B cell (primary cell): ENCODE data around the gene WNT9A. TPM values are rescaled to one million over a fixed set of nuclear protein-coding genes. Genes with fewer than 3 reads are reported as not detected.

Experiments used
- ATAC-seq: fragments of 200-7000 bp; cut with Tn5 transposase; one replicate; pipeline ENCODE4 v1.10.0; 2021; ENCODE audit warnings: low read depth, mild to moderate bottlenecking, moderate number of reproducible peaks, moderate library complexity
- CTCF ChIA-PET: fragments of 350-600 bp; sonication (Branson Sonifier 250); formaldehyde crosslinking; loops from one replicate; lab custom pipeline; 2021; ENCODE audit warnings: antibody characterized with exemption, inconsistent platforms; lab: Charles Lee
- POLR2A ChIA-PET: fragments of 350-600 bp; sonication (Branson Sonifier 250); formaldehyde crosslinking; loops from one replicate; lab custom pipeline; 2021; ENCODE audit warnings: antibody characterized with exemption; lab: Charles Lee
- DNase-seq: peaks from one replicate; pipeline ENCODE4 v3.0.0; 2013
- H2AFZ ChIP-seq: 2 replicates; pipeline ENCODE4 v1.6.1; 2012; ENCODE audit warnings: mild to moderate bottlenecking, low read depth, low read length; ENCODE audit not compliant: insufficient read depth, poor library complexity, severe bottlenecking
- H3K27ac ChIP-seq, 2 donors: 1 replicate in 1 of 2; 2 replicates in 1 of 2; pipeline ENCODE4 v1.5.1; 2012 to 2013; ENCODE audit warnings: low read length in 2 of 2, mild to moderate bottlenecking in 2 of 2, moderate library complexity in 1 of 2
- H3K27me3 ChIP-seq, 4 experiments: fragments of 200-600 bp in 1 of 4; sonication (generic) in 1 of 4; replicated peaks in 1 of 4; 1 replicate in 2 of 4; 2 replicates in 2 of 4; pipeline versions ENCODE4 v1.6.1 to v1.7.0; 2013 to 2016; ENCODE audit warnings: low read length in 3 of 4, mild to moderate bottlenecking in 2 of 4, mixed read lengths in 1 of 4, moderate library complexity in 1 of 4; ENCODE audit not compliant: insufficient read depth in 4 of 4, control insufficient read depth in 3 of 4; ENCODE audit errors: control extremely low read depth in 1 of 4
- H3K36me3 ChIP-seq, 2 experiments: replicated peaks in 1 of 2; 1 replicate in 1 of 2; 2 replicates in 1 of 2; pipeline versions ENCODE4 v1.6.1 to v1.7.1; 2013; ENCODE audit warnings: low read length in 1 of 2; ENCODE audit not compliant: insufficient read depth in 2 of 2, control insufficient read depth in 1 of 2; ENCODE audit errors: control extremely low read depth in 1 of 2, extremely low read depth in 1 of 2
- H3K4me1 ChIP-seq, 2 donors: fragments of 200-600 bp in 1 of 2; sonication (generic) in 1 of 2; 1 replicate in 1 of 2; 2 replicates in 1 of 2; pipeline versions ENCODE4 v1.5.1 to v1.6.1; 2013 to 2017; ENCODE audit warnings: low read length in 2 of 2; ENCODE audit not compliant: control insufficient read depth in 2 of 2, insufficient read depth in 2 of 2
- H3K4me2 ChIP-seq: replicated peaks from 2 replicates; pipeline ENCODE3; 2012; ENCODE audit warnings: mild to moderate bottlenecking, low read depth, low read length; ENCODE audit not compliant: poor library complexity, severe bottlenecking
- H3K4me3 ChIP-seq, 5 experiments: fragments of 200-600 bp in 1 of 5; sonication (generic) in 1 of 5; 1 replicate in 3 of 5; 2 replicates in 2 of 5; pipeline versions ENCODE4 v1.5.1 to v1.7.0; 2011 to 2016; ENCODE audit warnings: low read length in 4 of 5, mild to moderate bottlenecking in 4 of 5, low read depth in 2 of 5, control low read depth in 1 of 5, moderate library complexity in 1 of 5; ENCODE audit not compliant: insufficient read depth in 1 of 5; ENCODE audit errors: control extremely low read depth in 1 of 5, extremely low read depth in 1 of 5
- H3K79me2 ChIP-seq: fragments of 200-600 bp; sonication (generic); one replicate; pipeline ENCODE4 v1.6.0; 2016; ENCODE audit warnings: low read length; ENCODE audit not compliant: control insufficient read depth, insufficient read depth
- H3K9ac ChIP-seq: fragments of 200-600 bp; sonication (generic); 2 replicates; pipeline ENCODE4 v1.6.1; 2017; ENCODE audit warnings: mild to moderate bottlenecking, low read length, moderate library complexity
- H3K9me3 ChIP-seq, 3 donors: one replicate each; pipeline versions ENCODE4 v1.6.1 to v1.7.1; 2013; ENCODE audit warnings: low read length in 2 of 3; ENCODE audit not compliant: control insufficient read depth in 2 of 3, insufficient read depth in 1 of 3; ENCODE audit errors: control extremely low read depth in 1 of 3
- H4K20me1 ChIP-seq: 2 replicates; pipeline ENCODE4 v1.6.0; 2012; ENCODE audit warnings: mild to moderate bottlenecking, low read length; ENCODE audit not compliant: insufficient read depth, control insufficient read depth, poor library complexity, severe bottlenecking
- H3K27ac Mint-ChIP-seq: one replicate; pipeline ENCODE4 v1.8.0; 2021; ENCODE audit warnings: mixed read lengths
- H3K27me3 Mint-ChIP-seq: one replicate; pipeline ENCODE4 v1.8.0; 2021; ENCODE audit warnings: mixed read lengths
- H3K4me1 Mint-ChIP-seq: one replicate; pipeline ENCODE4 v1.8.0; 2021; ENCODE audit warnings: mixed read lengths
- H3K4me3 Mint-ChIP-seq: one replicate; pipeline ENCODE4 v1.8.0; 2021; ENCODE audit warnings: mixed read lengths
- H3K9me3 Mint-ChIP-seq: one replicate; pipeline ENCODE4 v1.8.0; 2022; ENCODE audit warnings: mixed read lengths; ENCODE audit not compliant: insufficient read depth
- EZH2 ChIP-seq: IDR thresholded peaks from 2 replicates; pipeline ENCODE4 v1.6.1; 2012; ENCODE audit warnings: borderline replicate concordance, low read depth, mild to moderate bottlenecking, moderate library complexity, low read length; ENCODE audit not compliant: insufficient read depth, poor library complexity, severe bottlenecking
- WGBS: methylation state at CpG from one replicate; pipeline ENCODE4 v1.1.5; 2013; ENCODE audit warnings: missing lambda C conversion rate; ENCODE audit not compliant: insufficient coverage; 5-methylcytosine and 5-hydroxymethylcytosine counted together
- intact Hi-C: fragments of 100-400 bp; cut with micrococcal nuclease; formaldehyde crosslinking; loops from one replicate; pipeline ENCODE4 v1.10.0; 2022
- polyA plus RNA-seq: library from polyadenylated mRNA; depleted of rRNA; stranded (reverse); fragments of >200 nt; gene quantifications from 2 replicates; pipeline ENCODE4 v1.2.3, GENCODE V29; 2012
- total RNA-seq, 2 donors: library from RNA; stranded (reverse); fragments of 120-200 nt in 1 of 2; gene quantifications; 1 replicate in 1 of 2; 2 replicates in 1 of 2; pipeline versions ENCODE4 v1.2.3 to v1.2.4, GENCODE V29; 2013 to 2022
- TF ChIP-seq, protein P1 (sequence below): fragments of 200-600 bp; IDR thresholded peaks from one replicate; pipeline ENCODE4 v1.8.0; 2022; ENCODE audit warnings: antibody characterized with exemption, mild to moderate bottlenecking

The WNT9A gene
- total and polyA plus RNA-seq, 2 donors (not counting 1 experiment from before 2014, with no cell fraction given): 0.04 TPM; not detected in 1

DNA sequence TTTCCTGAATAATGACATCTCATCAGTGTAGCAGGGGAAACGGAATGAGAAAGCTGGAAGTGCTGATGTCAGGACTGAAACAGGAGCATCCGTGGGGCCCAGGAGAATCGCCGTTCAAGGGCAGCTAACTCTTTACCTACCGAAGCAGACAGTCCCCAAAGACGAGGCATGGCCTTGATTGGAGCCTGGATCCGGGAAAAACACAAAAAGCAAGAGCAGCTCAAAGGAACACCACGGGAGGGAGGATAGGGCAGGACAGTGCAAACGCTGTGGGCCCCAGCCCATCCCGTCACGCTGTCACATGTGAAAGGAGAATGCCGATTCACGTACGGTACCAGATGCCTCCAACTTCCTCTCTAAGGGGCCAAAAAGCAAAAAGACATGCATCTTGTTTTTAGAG lies 34.9 kb downstream of the WNT9A start:
- 71% methylated on average over 6 of the region's 14 CpGs for WGBS
- Histone ChIP-seq H3K4me3 (no peak overlapping the region), H3K9ac (no peak overlapping the region), H3K4me1 (no peaks in the 10 kb centered on the region), H3K27me3 (peaks cover 0 to 2% (median 0%) of the 10 kb centered on the region in 4 experiments), H3K36me3 (no peaks in the 10 kb centered on the region), H3K9me3 (peaks cover 0 to 5% (median 0%) of the 10 kb centered on the region in 3 donors), H3K79me2 (no peaks in the 10 kb centered on the region), H2AFZ (no peak overlapping the region), H4K20me1 (no peaks in the 10 kb centered on the region), H3K27ac (no peak overlapping the region), H3K4me2 (no peak overlapping the region)
- no peak for DNase-seq
- H3K4me1 Mint-ChIP-seq: no peaks in the 10 kb centered on the region
- no peaks in the 10 kb centered on the region for H3K9me3 Mint-ChIP-seq
- ATAC-seq: no peak
- CTCF ChIA-PET: interaction anchor here (0.6 kb wide), 1 partner anchor 150 kb away, joined by 4 read pairs; no protein-coding TSS in a partner anchor
- POLR2A ChIA-PET: no interaction called here
- intact Hi-C loops: no loop called here
- H3K27me3 Mint-ChIP-seq: peaks cover 15% of the 10 kb centered on the region
- TF ChIP-seq, protein P1, sequence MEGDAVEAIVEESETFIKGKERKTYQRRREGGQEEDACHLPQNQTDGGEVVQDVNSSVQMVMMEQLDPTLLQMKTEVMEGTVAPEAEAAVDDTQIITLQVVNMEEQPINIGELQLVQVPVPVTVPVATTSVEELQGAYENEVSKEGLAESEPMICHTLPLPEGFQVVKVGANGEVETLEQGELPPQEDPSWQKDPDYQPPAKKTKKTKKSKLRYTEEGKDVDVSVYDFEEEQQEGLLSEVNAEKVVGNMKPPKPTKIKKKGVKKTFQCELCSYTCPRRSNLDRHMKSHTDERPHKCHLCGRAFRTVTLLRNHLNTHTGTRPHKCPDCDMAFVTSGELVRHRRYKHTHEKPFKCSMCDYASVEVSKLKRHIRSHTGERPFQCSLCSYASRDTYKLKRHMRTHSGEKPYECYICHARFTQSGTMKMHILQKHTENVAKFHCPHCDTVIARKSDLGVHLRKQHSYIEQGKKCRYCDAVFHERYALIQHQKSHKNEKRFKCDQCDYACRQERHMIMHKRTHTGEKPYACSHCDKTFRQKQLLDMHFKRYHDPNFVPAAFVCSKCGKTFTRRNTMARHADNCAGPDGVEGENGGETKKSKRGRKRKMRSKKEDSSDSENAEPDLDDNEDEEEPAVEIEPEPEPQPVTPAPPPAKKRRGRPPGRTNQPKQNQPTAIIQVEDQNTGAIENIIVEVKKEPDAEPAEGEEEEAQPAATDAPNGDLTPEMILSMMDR: no peak
- no peak for TF ChIP-seq EZH2
- H3K27ac Mint-ChIP-seq: no peak overlapping the region
- no peak overlapping the region for H3K4me3 Mint-ChIP-seq

DNA sequence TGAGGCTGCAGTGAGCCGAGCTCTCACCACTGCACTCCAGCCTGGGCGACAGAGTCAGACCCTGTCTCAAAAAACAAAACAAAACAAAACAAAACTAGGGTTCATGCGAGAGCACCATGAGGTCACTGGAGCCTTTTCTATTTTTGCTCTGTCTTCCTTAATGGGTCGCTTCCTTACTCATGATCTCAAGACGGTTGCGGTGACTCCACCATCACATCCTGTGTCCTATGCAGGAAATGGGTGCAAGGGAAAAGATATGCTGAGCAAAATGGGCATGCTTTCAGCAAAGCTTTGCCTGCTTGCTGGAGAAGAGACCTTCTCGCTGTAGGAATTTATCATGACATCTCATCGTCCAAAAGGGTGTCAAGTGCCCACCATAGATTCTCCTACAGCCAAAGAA lies 36.4 kb downstream of the WNT9A start:
- Histone ChIP-seq H3K9me3 (peaks cover 0 to 5% (median 0%) of the 10 kb centered on the region in 3 donors), H3K4me2 (no peak overlapping the region), H3K36me3 (no peaks in the 10 kb centered on the region), H4K20me1 (no peaks in the 10 kb centered on the region), H3K27me3 (peaks cover 0 to 2% (median 0%) of the 10 kb centered on the region in 4 experiments), H3K79me2 (no peaks in the 10 kb centered on the region), H3K4me1 (no peaks in the 10 kb centered on the region), H3K4me3 (no peak overlapping the region), H2AFZ (no peak overlapping the region), H3K9ac (no peak overlapping the region), H3K27ac (no peak overlapping the region)
- ChIA-PET POLR2A (no interaction called here), CTCF (no interaction called here)
- Mint-ChIP-seq H3K4me1 (no peaks in the 10 kb centered on the region), H3K27me3 (peaks cover 15% of the 10 kb centered on the region), H3K27ac (no peak overlapping the region), H3K9me3 (no peaks in the 10 kb centered on the region), H3K4me3 (no peak overlapping the region)
- 82% methylated on average over 6 of the region's 8 CpGs for WGBS
- intact Hi-C loops: no loop called here
- ATAC-seq (no peak), DNase-seq (no peak)
- TF ChIP-seq, protein P1: no peak
- no peak for TF ChIP-seq EZH2
